HEK293 (cell line): ENCODE results near the gene EYA2.

ENCODE experiments used
- CTCF ChIA-PET: fragments of 350-600 bp; formaldehyde crosslinking; extraction: SDS; loops from one replicate; lab custom pipeline; 2021; ENCODE audit warnings: antibody characterized with exemption; lab: Yijun Ruan, JAX
- POLR2A ChIA-PET: fragments of 300-600 bp; formaldehyde crosslinking; extraction: SDS; loops from one replicate; lab custom pipeline; 2020; ENCODE audit warnings: antibody characterized with exemption, inconsistent platforms; lab: Yijun Ruan, JAX
- H3K27ac ChIP-seq: fragments of 200-500 bp; sonication (Bioruptor generic); 2 replicates; pipeline ENCODE4 v1.5.1; 2014; ENCODE audit warnings: low read depth, low read length, control low read depth, inconsistent platforms; ENCODE audit errors: extremely low read depth
- H3K36me3 ChIP-seq, 2 experiments: fragments of 200-500 bp in 1 of 2; sonication (Bioruptor generic) in 1 of 2; 1 replicate in 1 of 2; 2 replicates in 1 of 2; pipeline ENCODE4 v1.5.1; 2014 to 2017; ENCODE audit warnings: inconsistent platforms in 2 of 2, low read length in 2 of 2; ENCODE audit not compliant: control insufficient read depth in 2 of 2, insufficient read depth in 1 of 2
- H3K4me1 ChIP-seq: fragments of 200-500 bp; sonication (Bioruptor generic); 2 replicates; pipeline ENCODE4 v1.5.1; 2014; ENCODE audit warnings: mild to moderate bottlenecking, low read length, inconsistent platforms; ENCODE audit not compliant: control insufficient read depth, insufficient read depth
- H3K4me3 ChIP-seq: 2 replicates; pipeline ENCODE4 v1.5.1; 2011; ENCODE audit warnings: low read depth, mild to moderate bottlenecking, control low read depth, low read length, moderate library complexity
- H3K9me3 ChIP-seq: fragments of 200-500 bp; sonication (Bioruptor generic); 2 replicates; pipeline ENCODE4 v1.5.1; 2014; ENCODE audit warnings: low read depth, low read length, inconsistent platforms; ENCODE audit not compliant: control insufficient read depth, insufficient read depth
- IKZF3 ChIP-seq: fragments of 450-650 bp; IDR thresholded peaks from 2 replicates; pipeline ENCODE4 v1.5.0; 2018; ENCODE audit warnings: missing biosample characterization, mild to moderate bottlenecking, missing genetic modification characterization, moderate library complexity
- MEIS1 ChIP-seq: sonication (generic); formaldehyde crosslinking; IDR thresholded peaks from 2 replicates; pipeline ENCODE4 v1.8.1; 2022; ENCODE audit warnings: missing genetic modification reagents, mild to moderate bottlenecking, borderline replicate concordance
- SCRT1 ChIP-seq: fragments of 450-650 bp; formaldehyde crosslinking; IDR thresholded peaks from 2 replicates; pipeline ENCODE4 v1.5.1; 2016; ENCODE audit warnings: missing biosample characterization, missing genetic modification characterization, borderline replicate concordance
- WT1 ChIP-seq: fragments of 450-650 bp; formaldehyde crosslinking; IDR thresholded peaks from 2 replicates; pipeline ENCODE4 v1.5.1; 2016; ENCODE audit warnings: missing biosample characterization, missing genetic modification characterization
- ZBTB1 ChIP-seq: fragments of 450-650 bp; formaldehyde crosslinking; IDR thresholded peaks from 2 replicates; pipeline ENCODE4 v1.5.1; 2016; ENCODE audit warnings: missing biosample characterization, missing genetic modification characterization
- ZNF146 ChIP-seq: fragments of 450-650 bp; formaldehyde crosslinking; IDR thresholded peaks from 2 replicates; pipeline ENCODE4 v1.5.1; 2016; ENCODE audit warnings: missing biosample characterization, missing genetic modification characterization
- ZNF16 ChIP-seq: fragments of 450-650 bp; formaldehyde crosslinking; IDR thresholded peaks from 2 replicates; pipeline ENCODE4 v1.5.1; 2016; ENCODE audit warnings: low read depth, missing biosample characterization, missing genetic modification characterization
- ZNF2 ChIP-seq: fragments of 450-650 bp; formaldehyde crosslinking; IDR thresholded peaks from 2 replicates; pipeline ENCODE4 v1.5.1; 2016; ENCODE audit warnings: missing biosample characterization, missing genetic modification characterization
- ZNF221 ChIP-seq: fragments of 450-650 bp; formaldehyde crosslinking; IDR thresholded peaks from 2 replicates; pipeline ENCODE4 v1.5.1; 2017; ENCODE audit warnings: missing biosample characterization, missing genetic modification characterization, borderline replicate concordance
- ZNF26 ChIP-seq: fragments of 450-650 bp; formaldehyde crosslinking; IDR thresholded peaks from 2 replicates; pipeline ENCODE4 v1.5.1; 2016; ENCODE audit warnings: missing biosample characterization, missing genetic modification characterization
- ZNF280C ChIP-seq: fragments of 450-650 bp; formaldehyde crosslinking; IDR thresholded peaks from 2 replicates; pipeline ENCODE4 v1.5.1; 2016; ENCODE audit warnings: missing biosample characterization, missing genetic modification characterization
- ZNF302 ChIP-seq: fragments of 450-650 bp; formaldehyde crosslinking; IDR thresholded peaks from 2 replicates; pipeline ENCODE4 v1.5.1; 2016; ENCODE audit warnings: missing biosample characterization, missing genetic modification characterization, low read depth
- ZNF488 ChIP-seq: fragments of 450-650 bp; formaldehyde crosslinking; IDR thresholded peaks from 2 replicates; pipeline ENCODE4 v1.5.1; 2016; ENCODE audit warnings: missing biosample characterization, missing genetic modification characterization
- ZNF514 ChIP-seq: fragments of 450-650 bp; formaldehyde crosslinking; IDR thresholded peaks from 2 replicates; pipeline ENCODE4 v1.5.1; 2016; ENCODE audit warnings: missing biosample characterization, missing genetic modification characterization
- ZNF529 ChIP-seq: fragments of 450-650 bp; formaldehyde crosslinking; IDR thresholded peaks from 2 replicates; pipeline ENCODE4 v1.5.1; 2017; ENCODE audit warnings: missing genetic modification characterization, missing biosample characterization; ENCODE audit not compliant: insufficient replicate concordance
- ZNF558 ChIP-seq: fragments of 450-650 bp; formaldehyde crosslinking; IDR thresholded peaks from 2 replicates; pipeline ENCODE4 v1.5.1; 2016; ENCODE audit warnings: missing biosample characterization, missing genetic modification characterization
- ZNF561 ChIP-seq: fragments of 450-650 bp; IDR thresholded peaks from 2 replicates; pipeline ENCODE4 v1.5.1; 2018; ENCODE audit warnings: missing biosample characterization, missing genetic modification characterization, borderline replicate concordance
- ZNF580 ChIP-seq: fragments of 450-650 bp; formaldehyde crosslinking; IDR thresholded peaks from 2 replicates; pipeline ENCODE4 v1.5.1; 2016; ENCODE audit warnings: missing biosample characterization, missing genetic modification characterization
- ZNF623 ChIP-seq: fragments of 450-650 bp; formaldehyde crosslinking; IDR thresholded peaks from 2 replicates; pipeline ENCODE4 v1.5.1; 2016; ENCODE audit warnings: missing biosample characterization, missing genetic modification characterization
- ZNF639 ChIP-seq: fragments of 450-650 bp; formaldehyde crosslinking; IDR thresholded peaks from 2 replicates; pipeline ENCODE4 v1.5.1; 2016; ENCODE audit warnings: missing biosample characterization, missing genetic modification characterization
- ZNF658 ChIP-seq: fragments of 450-650 bp; formaldehyde crosslinking; IDR thresholded peaks from 2 replicates; pipeline ENCODE4; 2016; ENCODE audit warnings: missing biosample characterization, missing genetic modification characterization
- ZXDB ChIP-seq: fragments of 450-650 bp; formaldehyde crosslinking; IDR thresholded peaks from 2 replicates; pipeline ENCODE4 v1.5.1; 2016; ENCODE audit warnings: missing biosample characterization, missing genetic modification characterization
- TF ChIP-seq, protein P1 (sequence below): fragments of 450-650 bp; formaldehyde crosslinking; IDR thresholded peaks from 2 replicates; pipeline ENCODE4 v1.5.1; 2016; ENCODE audit warnings: missing biosample characterization, missing genetic modification characterization
- TF ChIP-seq, protein P2 (sequence below): fragments of 450-650 bp; formaldehyde crosslinking; IDR thresholded peaks from 2 replicates; pipeline ENCODE4; 2016; ENCODE audit warnings: missing biosample characterization, missing genetic modification characterization

EYA2 gene

GRCh38 chr20:47127999-47128398, 233.4 kb downstream of the EYA2 start (continued):
- no peak for TF ChIP-seq ZNF488 (tag by site-specific recombination)
- no peak for TF ChIP-seq ZNF26 (tag by site-specific recombination)
- no peak for TF ChIP-seq ZNF639 (tag by site-specific recombination)
- TF ChIP-seq ZXDB (tag by site-specific recombination), result no peak
- TF ChIP-seq ZNF221 (tag by site-specific recombination), result no peak
- TF ChIP-seq MEIS1 (CRISPR knock-in tag), result no peak
- TF ChIP-seq IKZF3 (tag by site-specific recombination), result no peak
- TF ChIP-seq ZNF580 (tag by site-specific recombination), result no peak
- no peak for TF ChIP-seq ZNF658

GRCh38 chr20:47129306-47129705, 234.7 kb downstream of the EYA2 start:
- TF ChIP-seq ZNF561 (tag by site-specific recombination) (no peak), ZNF514 (tag by site-specific recombination) (no peak), SCRT1 (tag by site-specific recombination) (no peak), ZNF302 (tag by site-specific recombination) (no peak), ZNF623 (peak; percentile 93)
- H3K4me3 ChIP-seq, result no peak overlapping the region
- peaks cover 5% of the 10 kb centered on the region for H3K4me1 ChIP-seq
- no peak overlapping the region for H3K27ac ChIP-seq
- CTCF ChIA-PET, result interaction anchor here (0.5 kb wide), 1 partner anchor 24 kb away, joined by 7 read pairs; no protein-coding TSS in a partner anchor
- no peaks in the 10 kb centered on the region for H3K9me3 ChIP-seq
- POLR2A ChIA-PET, result no interaction called here
- no peaks in the 10 kb centered on the region for H3K36me3 ChIP-seq

- no peak overlapping the region for H3K4me3 ChIP-seq
- no peaks in the 10 kb centered on the region for H3K4me1 ChIP-seq
- H3K36me3 ChIP-seq, result no peaks in the 10 kb centered on the region
- POLR2A ChIA-PET, result no interaction called here
- H3K9me3 ChIP-seq, result no peaks in the 10 kb centered on the region
- CTCF ChIA-PET, result interaction anchor here (0.5 to 0.6 kb wide), 2 partner anchors 25 to 385 kb away, joined by 3 to 4 read pairs; no protein-coding TSS in a partner anchor
- no peak overlapping the region for H3K27ac ChIP-seq
- no peak for TF ChIP-seq ZNF16 (tag by site-specific recombination)
- no peak for TF ChIP-seq ZBTB1
- no peak for TF ChIP-seq ZNF2
- no peak for TF ChIP-seq WT1
- TF ChIP-seq, protein P1, sequence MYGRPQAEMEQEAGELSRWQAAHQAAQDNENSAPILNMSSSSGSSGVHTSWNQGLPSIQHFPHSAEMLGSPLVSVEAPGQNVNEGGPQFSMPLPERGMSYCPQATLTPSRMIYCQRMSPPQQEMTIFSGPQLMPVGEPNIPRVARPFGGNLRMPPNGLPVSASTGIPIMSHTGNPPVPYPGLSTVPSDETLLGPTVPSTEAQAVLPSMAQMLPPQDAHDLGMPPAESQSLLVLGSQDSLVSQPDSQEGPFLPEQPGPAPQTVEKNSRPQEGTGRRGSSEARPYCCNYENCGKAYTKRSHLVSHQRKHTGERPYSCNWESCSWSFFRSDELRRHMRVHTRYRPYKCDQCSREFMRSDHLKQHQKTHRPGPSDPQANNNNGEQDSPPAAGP, result no peak
- no peak for TF ChIP-seq ZNF280C
- no peak for TF ChIP-seq ZNF558 (tag by site-specific recombination)
- TF ChIP-seq, protein P2, sequence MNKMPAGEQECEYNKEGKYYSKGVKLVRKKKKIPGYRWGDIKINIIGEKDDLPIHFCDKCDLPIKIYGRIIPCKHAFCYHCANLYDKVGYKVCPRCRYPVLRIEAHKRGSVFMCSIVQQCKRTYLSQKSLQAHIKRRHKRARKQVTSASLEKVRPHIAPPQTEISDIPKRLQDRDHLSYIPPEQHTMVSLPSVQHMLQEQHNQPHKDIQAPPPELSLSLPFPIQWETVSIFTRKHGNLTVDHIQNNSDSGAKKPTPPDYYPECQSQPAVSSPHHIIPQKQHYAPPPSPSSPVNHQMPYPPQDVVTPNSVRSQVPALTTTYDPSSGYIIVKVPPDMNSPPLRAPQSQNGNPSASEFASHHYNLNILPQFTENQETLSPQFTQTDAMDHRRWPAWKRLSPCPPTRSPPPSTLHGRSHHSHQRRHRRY (tag by site-specific recombination), result no peak
- no peak for TF ChIP-seq ZNF146 (tag by site-specific recombination)
- no peak for TF ChIP-seq ZNF529 (tag by site-specific recombination)
These were observed 239.3 kb downstream of the EYA2 start for GRCh38 chr20:47133809-47134456.
